ENCODE data around the gene SRMS. TPM values are rescaled to one million over a fixed set of nuclear protein-coding genes. Genes with fewer than 3 reads are reported as not detected.
A peak's percentile ranks its signal among the peaks of the same experiment; 100 is the strongest.

Gene SRMS
- total RNA-seq, 8 experiments from 2014 or later: 0.11 to 0.27 TPM; not detected in 6

DNA sequence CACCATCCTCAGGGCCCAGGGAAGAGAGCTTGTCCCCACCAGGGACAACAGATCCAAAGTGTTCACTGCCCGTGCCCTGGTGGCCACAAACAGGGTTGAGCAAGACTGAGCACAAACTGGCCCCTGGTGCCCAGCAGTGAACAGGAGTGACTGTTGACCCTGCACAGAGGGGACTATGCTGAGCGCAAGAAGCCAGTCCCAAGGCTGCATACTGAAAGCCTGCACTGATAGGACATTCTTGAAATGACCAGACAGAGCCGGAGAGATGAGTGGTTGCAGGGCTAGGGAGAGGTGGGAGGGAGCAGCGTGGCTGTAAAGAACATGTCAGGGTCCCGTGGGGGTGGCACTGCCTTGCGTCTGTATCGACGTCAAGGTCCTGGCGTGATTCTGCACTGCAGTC is 3.5 kb upstream of the SRMS start:
- peak in 4 of 8 experiments; percentile 41 to 57 (median 53) for ATAC-seq (replicated peaks in 6 of 8)
- H3K4me1 ChIP-seq (replicated peaks in 1 of 2): peaks cover 22 to 23% of the 10 kb centered on the region in 2 donors
- in situ Hi-C loops (cut with MboI; ENCODE audit: low pct_unique_long_range_greater_than_20kb in 2 of 9, low sequenced_read_pairs in 9 of 9, unreplicated experiment in 9 of 9): no loop called here
- peak overlapping the region; percentile 36 to 64 for H3K27ac ChIP-seq
- 0 to 40% (median 21%) methylated on average over 1 to 6 of the region's 9 CpGs; no CpG with 5 or more reads in 4 of the 10 experiments for WGBS, 10 experiments
- H3K4me3 ChIP-seq: no peak overlapping the region

DNA sequence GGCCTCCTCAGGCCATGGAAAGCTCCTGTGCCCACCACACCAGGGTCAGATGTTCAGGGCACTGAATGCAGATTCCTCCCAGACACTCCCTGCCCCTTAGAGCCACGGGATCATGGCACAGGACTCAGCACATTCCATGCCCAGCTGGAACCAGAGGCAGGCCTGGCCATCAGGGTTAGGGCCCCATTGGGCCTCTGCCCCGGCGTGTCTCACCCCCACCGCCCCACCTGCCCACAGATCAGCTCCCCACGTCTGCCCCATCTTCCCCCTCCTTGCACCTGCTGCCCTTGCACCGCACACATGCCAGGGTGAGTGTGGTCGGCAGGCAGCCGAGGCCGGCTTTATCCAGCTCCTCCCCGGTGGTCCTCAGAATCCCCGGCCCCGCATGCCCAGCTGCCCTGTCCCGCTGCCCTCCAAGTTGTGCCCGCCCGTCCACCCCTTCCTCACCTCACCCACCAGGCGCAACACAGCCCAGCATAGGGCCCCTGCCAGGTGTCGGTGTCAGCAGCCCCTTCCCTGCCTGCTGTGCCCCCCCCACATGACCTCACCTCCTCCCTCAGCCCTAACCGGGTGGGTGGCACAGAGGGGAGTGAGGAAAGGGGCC is 2.2 kb upstream of the SRMS start:
- in situ Hi-C loops (cut with MboI; ENCODE audit: low pct_unique_long_range_greater_than_20kb in 2 of 9, low sequenced_read_pairs in 9 of 9, unreplicated experiment in 9 of 9): loop anchor here in 1 of 9 experiments (25.0 kb wide), 1 partner anchor 313 kb away; the partner anchor contains the start of genes ABHD16B and TPD52L2
- no CpG with 5 or more reads among the region's 18 CpGs for WGBS, 10 experiments
- no peak for ATAC-seq (replicated peaks in 6 of 8)

DNA sequence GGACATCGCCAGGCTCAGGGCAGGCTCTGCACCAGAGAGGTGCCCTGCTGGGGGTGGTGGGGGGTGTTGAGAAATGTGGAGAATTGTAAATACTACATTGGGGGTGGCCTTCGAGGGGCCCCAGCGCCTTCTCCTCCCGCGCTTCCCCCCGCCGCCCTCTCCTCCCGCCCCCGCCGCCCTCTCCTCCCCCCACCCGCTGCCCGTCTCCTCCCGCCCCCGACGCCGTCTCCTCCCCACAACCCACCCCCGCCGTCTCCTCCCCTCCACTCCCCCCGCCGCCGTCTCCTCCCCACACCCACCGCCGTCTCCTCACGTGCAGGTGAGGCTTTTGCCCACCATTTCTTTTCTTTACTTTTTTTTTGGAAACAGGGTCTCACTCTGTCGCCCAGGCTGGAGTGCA is 1.5 kb upstream of the SRMS start:
- in situ Hi-C loops (cut with MboI; ENCODE audit: low pct_unique_long_range_greater_than_20kb in 2 of 9, low sequenced_read_pairs in 9 of 9, unreplicated experiment in 9 of 9): loop anchor here in 1 of 9 experiments (25.0 kb wide), 1 partner anchor 313 kb away; the partner anchor contains the start of genes ABHD16B and TPD52L2
- WGBS, 10 experiments: no CpG with 5 or more reads among the region's 25 CpGs
- Histone ChIP-seq H3K4me1 (replicated peaks in 1 of 2) (peaks cover 9 to 10% of the 10 kb centered on the region in 2 donors), H3K27ac (no peak overlapping the region), H3K4me3 (no peak overlapping the region)
- no peak for ATAC-seq (replicated peaks in 6 of 8)

More for the DNA sequence above, 2.2 kb upstream of the SRMS start:
- Histone ChIP-seq H3K27ac (no peak overlapping the region), H3K4me3 (no peak overlapping the region), H3K4me1 (replicated peaks in 1 of 2) (peaks cover 16 to 18% of the 10 kb centered on the region in 2 donors)

DNA sequence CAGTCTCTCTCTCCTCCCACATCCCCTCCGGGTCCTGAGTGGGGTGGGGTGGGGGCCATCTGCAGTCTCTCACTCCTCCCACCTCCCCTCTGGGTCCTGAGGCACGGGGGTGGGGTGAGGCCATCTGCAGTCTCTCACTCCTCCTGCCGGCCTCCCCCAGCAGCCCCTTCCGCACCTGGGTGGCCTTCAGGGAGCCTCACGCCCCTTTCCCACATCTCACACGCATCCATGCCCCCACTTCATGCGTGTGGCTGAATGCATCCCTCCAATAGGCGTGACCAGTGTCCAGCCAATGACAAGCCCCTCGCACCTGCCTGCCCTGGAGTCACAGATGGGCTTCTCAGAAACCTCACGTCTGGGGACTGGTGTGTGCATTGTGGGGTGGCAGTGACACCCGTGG is 993 bp upstream of the SRMS start:
- H3K4me3 ChIP-seq: no peak overlapping the region
- peaks cover 6 to 10% of the 10 kb centered on the region in 2 donors for H3K4me1 ChIP-seq (replicated peaks in 1 of 2)
- WGBS, 10 experiments: 33 to 40% methylated on average over 1 to 3 of the region's 11 CpGs; no CpG with 5 or more reads in 8 of the 10 experiments
- in situ Hi-C loops (cut with MboI; ENCODE audit: low pct_unique_long_range_greater_than_20kb in 2 of 9, low sequenced_read_pairs in 9 of 9, unreplicated experiment in 9 of 9): loop anchor here in 1 of 9 experiments (25.0 kb wide), 1 partner anchor 314 kb away; the partner anchor contains the start of genes ABHD16B and TPD52L2
- no peak overlapping the region for H3K27ac ChIP-seq
- ATAC-seq (replicated peaks in 6 of 8): no peak

DNA sequence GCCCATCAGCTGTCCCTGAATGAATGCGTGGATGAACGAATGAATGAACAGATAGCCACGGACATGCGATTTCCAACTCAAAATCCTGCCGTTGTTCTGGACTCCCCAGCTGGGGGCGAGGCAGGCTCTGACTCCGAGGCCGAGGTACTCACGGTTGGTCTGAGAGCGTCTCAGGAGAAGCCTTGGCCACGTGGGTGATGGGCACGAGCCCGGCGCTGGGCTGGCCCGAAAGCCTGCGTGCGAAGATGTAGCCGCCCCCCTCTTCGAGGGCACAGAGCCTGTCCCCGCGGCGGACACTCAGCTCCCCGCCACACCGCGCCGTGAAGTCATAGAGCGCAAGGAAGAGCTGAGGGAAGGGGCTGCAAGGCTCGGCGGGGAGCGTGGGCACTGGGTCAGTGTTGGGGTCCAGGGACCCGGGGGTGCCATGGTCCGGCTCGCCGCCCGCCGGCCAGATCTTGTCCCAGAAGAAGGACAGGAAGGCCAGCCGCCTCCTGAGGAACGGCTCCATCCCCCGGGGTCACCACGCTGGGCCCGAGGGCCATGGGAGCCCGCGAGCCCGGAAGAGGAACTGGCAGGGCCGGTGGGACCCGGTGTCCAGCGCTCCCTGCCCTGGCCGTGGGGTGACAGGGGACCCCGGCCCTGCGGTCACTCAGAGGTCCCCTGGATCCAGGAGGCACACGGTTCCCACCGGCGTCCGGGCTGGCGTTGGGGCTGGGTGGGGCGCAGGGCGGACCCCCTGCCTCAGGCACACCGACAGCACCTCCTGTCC is 409 bp downstream of the SRMS start:
- 0 to 80% (median 39%) methylated on average over 1 to 11 of the region's 58 CpGs; no CpG with 5 or more reads in 6 of the 10 experiments for WGBS, 10 experiments
- Histone ChIP-seq H3K4me3 (no peak overlapping the region), H3K27ac (no peak overlapping the region), H3K4me1 (replicated peaks in 1 of 2) (peaks cover 0 to 10% of the 10 kb centered on the region in 2 donors)
- in situ Hi-C loops (cut with MboI; ENCODE audit: low pct_unique_long_range_greater_than_20kb in 2 of 9, low sequenced_read_pairs in 9 of 9, unreplicated experiment in 9 of 9): loop anchor here in 1 of 9 experiments (25.0 kb wide), 1 partner anchor 315 kb away; the partner anchor contains the start of genes ABHD16B and TPD52L2
- peak in 2 of 8 experiments; percentile 15 to 25 for ATAC-seq (replicated peaks in 6 of 8)

DNA sequence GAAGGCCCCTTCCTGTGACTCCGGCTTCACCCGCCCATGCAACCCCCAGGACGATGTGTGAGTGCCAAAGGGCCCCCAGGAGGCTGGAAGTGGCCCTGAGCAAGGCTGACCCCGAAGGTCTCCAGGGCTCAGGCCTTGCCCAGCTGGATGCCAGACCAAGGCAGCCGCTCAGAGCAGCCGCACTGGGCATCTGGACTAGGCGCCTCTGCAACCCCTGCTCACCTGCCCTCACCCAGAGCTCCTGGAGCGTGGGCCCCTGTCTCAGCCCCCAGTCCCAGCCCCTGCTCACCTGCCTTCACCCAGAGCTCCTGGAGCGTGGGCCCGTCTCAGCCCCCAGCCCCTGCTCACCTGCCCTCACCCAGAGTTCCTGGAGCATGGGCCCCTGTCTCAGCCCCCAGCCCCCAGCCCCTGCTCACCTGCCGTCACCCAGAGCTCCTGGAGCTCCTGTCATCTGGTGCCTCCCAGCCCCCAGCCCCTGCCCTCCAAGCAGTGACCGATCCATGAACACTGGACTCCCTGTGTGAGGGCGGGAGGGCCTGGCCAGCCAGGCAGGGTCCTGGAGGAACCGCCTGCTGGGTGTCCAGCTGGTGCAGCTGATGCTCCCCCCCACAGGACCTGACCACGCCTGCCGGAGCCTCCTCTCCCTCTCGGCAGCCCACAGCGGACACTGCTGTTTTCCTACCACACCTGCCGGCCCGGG is 1.1 kb downstream of the SRMS start:
- peaks cover 0 to 10% of the 10 kb centered on the region in 2 donors for H3K4me1 ChIP-seq (replicated peaks in 1 of 2)
- no peak overlapping the region for H3K27ac ChIP-seq
- 40 to 80% (median 48%) methylated on average over 1 to 4 of the region's 20 CpGs; no CpG with 5 or more reads in 7 of the 10 experiments for WGBS, 10 experiments
- in situ Hi-C loops (cut with MboI; ENCODE audit: low pct_unique_long_range_greater_than_20kb in 2 of 9, low sequenced_read_pairs in 9 of 9, unreplicated experiment in 9 of 9): loop anchor here in 1 of 9 experiments (25.0 kb wide), 1 partner anchor 316 kb away; the partner anchor contains the start of genes ABHD16B and TPD52L2
- no peak overlapping the region for H3K4me3 ChIP-seq
- ATAC-seq (replicated peaks in 6 of 8): peak in 1 of 8 experiments; percentile 1

DNA sequence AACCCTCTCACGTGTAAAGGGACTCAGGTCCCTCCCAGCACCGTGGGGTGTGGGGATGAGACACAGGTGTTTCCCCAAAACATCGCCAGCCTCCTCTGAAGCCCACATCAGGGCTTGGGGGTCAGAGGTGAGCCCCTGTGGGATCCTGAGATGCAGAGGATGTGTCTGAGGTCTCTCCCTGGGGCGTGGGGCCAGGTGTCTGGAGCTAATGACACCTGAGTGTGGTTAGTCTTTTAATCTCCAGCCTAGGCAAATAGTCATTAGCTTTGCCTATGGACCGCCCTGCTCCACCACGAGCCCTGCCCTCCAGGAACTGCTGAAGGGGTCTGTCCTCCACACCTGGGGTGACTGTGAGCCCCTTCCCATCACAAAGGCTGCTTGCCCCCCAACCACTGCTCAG is 1.7 kb downstream of the SRMS start:
- no peak for ATAC-seq (replicated peaks in 6 of 8)
- 0 to 80% (median 59%) methylated on average over 1 to 3 of the region's 6 CpGs; no CpG with 5 or more reads in 5 of the 10 experiments for WGBS, 10 experiments
- in situ Hi-C loops (cut with MboI; ENCODE audit: low pct_unique_long_range_greater_than_20kb in 2 of 9, low sequenced_read_pairs in 9 of 9, unreplicated experiment in 9 of 9): loop anchor here in 1 of 9 experiments (25.0 kb wide), 1 partner anchor 316 kb away; the partner anchor contains the start of genes ABHD16B and TPD52L2
- H3K4me3 ChIP-seq: no peak overlapping the region
- peaks cover 0 to 7% of the 10 kb centered on the region in 2 donors for H3K4me1 ChIP-seq (replicated peaks in 1 of 2)
- H3K27ac ChIP-seq: no peak overlapping the region

DNA sequence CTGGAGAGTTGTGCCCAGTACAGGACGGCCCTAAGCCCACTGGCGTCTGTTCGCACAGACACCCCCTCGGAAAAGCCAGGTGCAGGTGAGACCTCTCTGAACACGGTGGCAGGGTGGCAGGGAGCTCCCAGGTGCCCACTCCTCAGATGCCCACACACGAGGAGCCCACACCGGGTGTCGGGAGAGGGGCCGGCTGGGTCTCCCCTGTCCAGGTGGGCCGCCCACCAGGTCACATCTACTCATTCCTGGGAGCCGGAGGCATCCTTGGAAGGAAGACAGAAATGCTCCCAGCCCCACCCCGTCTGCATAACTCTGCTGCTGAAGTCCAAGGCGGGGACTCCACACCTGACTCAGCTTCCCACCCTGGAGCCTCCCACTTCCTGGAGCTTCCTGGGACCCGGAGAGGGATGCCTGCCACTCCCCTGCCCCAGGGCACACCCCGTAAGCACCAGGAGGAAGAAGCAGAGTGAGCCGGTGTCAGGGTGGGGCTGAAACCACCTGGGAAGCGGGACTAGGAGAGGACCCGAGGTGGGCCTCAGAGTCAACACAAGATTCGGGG is 2.5 kb downstream of the SRMS start:
- Histone ChIP-seq H3K27ac (no peak overlapping the region), H3K4me1 (replicated peaks in 1 of 2) (peaks cover 4 to 10% of the 10 kb centered on the region in 2 donors), H3K4me3 (no peak overlapping the region)
- WGBS, 10 experiments: 40 to 90% (median 55%) methylated on average over 2 to 5 of the region's 19 CpGs; no CpG with 5 or more reads in 6 of the 10 experiments
- peak in 3 of 8 experiments; percentile 16 to 24 (median 20) for ATAC-seq (replicated peaks in 6 of 8)
- in situ Hi-C loops (cut with MboI; ENCODE audit: low pct_unique_long_range_greater_than_20kb in 2 of 9, low sequenced_read_pairs in 9 of 9, unreplicated experiment in 9 of 9): loop anchor here in 1 of 9 experiments (25.0 kb wide), 1 partner anchor 317 kb away; the partner anchor contains the start of genes ABHD16B and TPD52L2

DNA sequence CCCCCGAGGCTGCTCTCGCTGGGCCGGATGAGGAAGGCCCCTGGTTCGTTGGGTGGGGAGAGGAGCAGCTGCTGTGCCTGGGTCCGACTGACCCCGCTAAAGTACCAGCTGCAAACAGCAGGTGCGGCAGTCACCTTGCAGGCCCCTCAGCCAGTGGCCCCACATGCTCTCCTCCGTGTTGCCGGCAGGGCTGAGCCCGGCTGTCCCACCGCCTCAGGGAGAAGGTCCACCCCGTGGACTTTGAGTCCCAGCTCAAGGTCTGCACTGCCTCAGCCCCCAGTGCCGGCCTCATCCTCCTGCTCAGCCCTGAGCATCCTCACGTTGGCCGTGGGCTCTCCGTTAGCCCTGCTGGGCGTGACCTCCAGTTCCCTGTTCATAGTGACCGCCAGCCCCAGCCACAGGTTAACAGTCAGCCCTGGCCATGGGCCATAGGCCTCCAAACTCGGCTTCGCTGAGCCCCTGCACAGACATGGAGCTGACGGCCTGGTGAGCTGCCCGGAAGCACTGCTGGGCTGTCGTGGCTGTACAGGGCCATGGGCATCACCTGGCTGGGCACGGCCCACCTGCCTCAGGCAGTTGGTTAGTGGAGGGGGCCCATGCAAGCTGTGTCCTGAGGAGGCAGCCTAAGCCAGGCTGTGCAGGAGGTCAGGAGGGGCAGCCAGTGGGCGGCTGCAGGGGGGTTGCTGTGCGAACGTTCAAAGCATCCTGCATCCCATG is 3.1 kb downstream of the SRMS start:
- 48 to 80% (median 69%) methylated on average over 1 to 5 of the region's 27 CpGs; no CpG with 5 or more reads in 6 of the 10 experiments for WGBS, 10 experiments
- Histone ChIP-seq H3K4me3 (no peak overlapping the region), H3K4me1 (replicated peaks in 1 of 2) (peaks cover 4 to 13% of the 10 kb centered on the region in 2 donors), H3K27ac (no peak overlapping the region)
- no peak for ATAC-seq (replicated peaks in 6 of 8)
- in situ Hi-C loops (cut with MboI; ENCODE audit: low pct_unique_long_range_greater_than_20kb in 2 of 9, low sequenced_read_pairs in 9 of 9, unreplicated experiment in 9 of 9): loop anchor here in 1 of 9 experiments (25.0 kb wide), 1 partner anchor 318 kb away; the partner anchor contains the start of genes ABHD16B and TPD52L2

DNA sequence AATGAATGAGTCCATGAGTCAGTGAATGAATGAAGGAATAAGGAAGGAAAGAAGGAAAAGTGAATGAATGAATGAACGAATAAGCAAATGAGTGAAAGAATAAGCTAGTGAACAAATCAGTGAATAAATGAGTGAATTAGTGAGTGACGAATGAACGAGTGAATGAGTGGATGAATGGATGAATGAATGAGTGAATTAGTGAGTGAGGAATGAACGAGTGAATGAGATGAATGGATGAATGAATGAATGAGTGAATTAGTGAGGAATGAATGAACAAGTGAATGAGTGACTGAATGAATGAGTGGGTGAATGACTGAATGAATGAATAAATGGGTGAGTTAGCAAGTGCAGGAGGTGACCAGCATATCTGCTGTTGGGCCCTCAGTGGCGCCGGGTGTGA is 3.8 kb downstream of the SRMS start:
- WGBS, 10 experiments: 53 to 87% (median 78%) methylated on average over 4 to 6 of the region's 6 CpGs
- in situ Hi-C loops (cut with MboI; ENCODE audit: low pct_unique_long_range_greater_than_20kb in 2 of 9, low sequenced_read_pairs in 9 of 9, unreplicated experiment in 9 of 9): loop anchor here in 1 of 9 experiments (25.0 kb wide), 1 partner anchor 319 kb away; the partner anchor contains the start of genes ABHD16B and TPD52L2

DNA sequence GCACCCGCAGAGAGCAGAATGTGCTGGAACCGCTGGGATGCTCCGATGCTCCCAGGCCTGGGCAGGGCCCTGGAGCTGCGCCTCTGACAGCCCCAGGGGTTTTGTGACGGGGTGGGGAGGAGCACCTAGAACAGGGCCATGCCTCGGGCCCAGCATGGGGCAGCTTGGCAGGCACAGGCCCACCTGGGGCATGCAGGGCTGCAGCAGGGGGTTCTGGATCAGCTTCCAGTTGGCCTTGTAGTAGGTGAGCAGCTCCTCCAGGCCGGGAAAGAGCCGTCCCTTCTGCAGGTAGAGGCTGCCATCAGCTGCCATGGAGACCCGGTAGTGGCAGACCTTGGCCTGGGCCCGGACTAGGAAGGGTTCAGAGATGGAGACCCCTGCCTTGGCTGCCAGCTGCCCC is 4.4 kb downstream of the SRMS start:
- ATAC-seq (replicated peaks in 6 of 8): no peak
- in situ Hi-C loops (cut with MboI; ENCODE audit: low pct_unique_long_range_greater_than_20kb in 2 of 9, low sequenced_read_pairs in 9 of 9, unreplicated experiment in 9 of 9): loop anchor here in 1 of 9 experiments (25.0 kb wide), 1 partner anchor 319 kb away; the partner anchor contains the start of genes ABHD16B and TPD52L2
- 75 to 90% methylated on average over 2 of the region's 10 CpGs; no CpG with 5 or more reads in 8 of the 10 experiments for WGBS, 10 experiments
- H3K4me3 ChIP-seq: no peak overlapping the region
- H3K27ac ChIP-seq: no peak overlapping the region
- H3K4me1 ChIP-seq (replicated peaks in 1 of 2): peaks cover 5 to 14% of the 10 kb centered on the region in 2 donors

More for the DNA sequence above, 3.8 kb downstream of the SRMS start:
- Histone ChIP-seq H3K4me3 (no peak overlapping the region), H3K27ac (no peak overlapping the region), H3K4me1 (replicated peaks in 1 of 2) (peaks cover 4 to 13% of the 10 kb centered on the region in 2 donors)
- no peak for ATAC-seq (replicated peaks in 6 of 8)

All from motor neuron (in vitro differentiated cells).